ENCODE data around the gene GRPEL2.

DNA sequence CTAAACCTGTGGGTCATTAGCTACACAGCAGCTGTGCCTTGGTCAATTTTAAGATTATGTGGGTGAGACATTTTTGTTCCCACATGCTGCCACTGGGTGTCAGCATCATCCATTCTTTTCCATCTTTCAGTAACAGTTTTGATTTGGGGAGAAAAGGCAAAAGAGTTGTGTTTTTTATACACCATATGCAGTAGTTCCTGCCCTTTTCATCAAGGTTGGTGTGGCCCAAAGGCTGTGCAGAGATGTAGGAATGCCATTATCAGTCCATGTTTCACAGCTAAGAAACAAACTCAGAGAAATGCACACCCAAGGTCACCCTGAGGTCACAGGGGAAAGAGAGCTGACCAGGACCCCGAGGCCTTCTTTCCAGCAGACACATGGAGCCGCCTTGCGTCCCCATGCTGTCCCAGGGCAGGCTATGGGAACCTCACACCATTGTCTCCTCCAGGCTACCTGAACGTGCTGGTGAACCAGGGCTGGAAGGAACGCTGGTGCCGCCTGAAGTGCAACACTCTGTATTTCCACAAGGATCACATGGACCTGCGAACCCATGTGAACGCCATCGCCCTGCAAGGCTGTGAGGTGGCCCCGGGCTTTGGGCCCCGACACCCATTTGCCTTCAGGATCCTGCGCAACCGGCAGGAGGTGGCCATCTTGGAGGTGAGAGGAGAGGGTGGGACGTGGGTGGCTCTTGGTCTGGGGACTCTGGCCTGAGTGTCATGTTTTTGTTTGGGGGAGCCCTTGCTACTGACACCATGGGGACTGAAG lies 27.8 kb upstream of the GRPEL2 start:
- TF ChIP-seq, protein P1, sequence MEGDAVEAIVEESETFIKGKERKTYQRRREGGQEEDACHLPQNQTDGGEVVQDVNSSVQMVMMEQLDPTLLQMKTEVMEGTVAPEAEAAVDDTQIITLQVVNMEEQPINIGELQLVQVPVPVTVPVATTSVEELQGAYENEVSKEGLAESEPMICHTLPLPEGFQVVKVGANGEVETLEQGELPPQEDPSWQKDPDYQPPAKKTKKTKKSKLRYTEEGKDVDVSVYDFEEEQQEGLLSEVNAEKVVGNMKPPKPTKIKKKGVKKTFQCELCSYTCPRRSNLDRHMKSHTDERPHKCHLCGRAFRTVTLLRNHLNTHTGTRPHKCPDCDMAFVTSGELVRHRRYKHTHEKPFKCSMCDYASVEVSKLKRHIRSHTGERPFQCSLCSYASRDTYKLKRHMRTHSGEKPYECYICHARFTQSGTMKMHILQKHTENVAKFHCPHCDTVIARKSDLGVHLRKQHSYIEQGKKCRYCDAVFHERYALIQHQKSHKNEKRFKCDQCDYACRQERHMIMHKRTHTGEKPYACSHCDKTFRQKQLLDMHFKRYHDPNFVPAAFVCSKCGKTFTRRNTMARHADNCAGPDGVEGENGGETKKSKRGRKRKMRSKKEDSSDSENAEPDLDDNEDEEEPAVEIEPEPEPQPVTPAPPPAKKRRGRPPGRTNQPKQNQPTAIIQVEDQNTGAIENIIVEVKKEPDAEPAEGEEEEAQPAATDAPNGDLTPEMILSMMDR (IDR thresholded peaks at IDR 0.05), result peak; percentile 64 to 86 (median 71)
- TF ChIP-seq POLR2A (IDR thresholded peaks at IDR 0.05) (no peak), POLR2AphosphoS5 (IDR thresholded peaks at IDR 0.05) (no peak), EP300 (IDR thresholded peaks at IDR 0.05; ENCODE audit: low read depth) (no peak)
